ENCODE data around the gene WFIKKN1.

WFIKKN1 gene

GRCh38 chr16:658679-659571 is 28.1 kb downstream of the WFIKKN1 start:
- no peak for DNase-seq

- no peak for DNase-seq
Measured at GRCh38 chr16:659618-660017, 28.8 kb downstream of the WFIKKN1 start.

DNA sequence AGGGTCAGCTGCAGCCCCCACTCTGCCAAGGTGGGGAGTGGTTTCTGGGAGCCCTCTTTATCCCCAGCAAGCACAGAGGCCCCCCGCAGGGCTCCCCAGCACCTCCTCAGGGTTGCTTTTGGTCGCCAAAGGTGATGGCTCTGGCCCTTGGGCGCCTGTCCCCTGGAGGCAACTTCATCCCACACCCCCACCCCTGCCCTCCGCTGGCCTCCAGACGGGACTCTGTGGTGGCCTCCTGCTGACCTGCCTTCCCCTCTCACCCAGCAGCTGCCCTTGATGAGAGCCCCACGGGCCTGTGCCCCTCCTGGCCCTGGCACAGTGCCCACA is 29.3 kb downstream of the WFIKKN1 start:
- DNase-seq, result no peak

DNA sequence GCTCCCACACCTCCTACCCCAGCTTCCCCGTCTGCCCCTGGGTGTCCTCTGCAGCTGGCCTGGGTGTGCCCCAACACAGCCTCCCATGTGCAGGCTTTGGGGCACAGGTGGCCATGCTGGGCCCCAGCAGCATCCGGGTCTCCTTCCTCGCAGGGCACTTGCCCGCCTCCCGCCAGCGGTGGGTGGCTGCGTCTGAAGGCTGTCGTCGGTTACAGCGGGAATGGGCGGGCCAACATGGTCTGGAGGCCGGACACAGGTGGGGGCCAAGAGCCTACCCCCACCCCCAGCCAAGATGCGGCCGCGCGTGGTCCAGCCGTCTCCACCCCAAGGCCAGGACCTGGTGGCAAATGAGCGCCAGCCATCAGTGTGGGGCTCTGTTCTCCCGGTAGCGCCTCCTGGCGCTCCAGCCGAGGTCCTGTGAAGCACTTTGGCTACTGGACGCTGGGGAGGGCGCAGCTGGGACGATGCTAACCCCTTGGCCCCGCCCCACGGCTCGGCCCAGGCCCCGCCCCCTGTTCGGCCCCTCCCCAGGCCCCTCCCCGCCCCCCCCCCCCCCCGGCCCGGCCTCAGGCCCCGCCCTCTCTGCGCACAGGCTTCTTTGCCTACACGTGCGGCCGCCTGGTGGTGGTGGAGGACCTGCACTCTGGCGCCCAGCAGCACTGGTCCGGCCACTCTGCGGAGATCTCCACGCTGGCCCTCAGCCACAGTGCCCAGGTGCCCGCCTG is 29.8 kb downstream of the WFIKKN1 start:
- peak; percentile 61 for DNase-seq

- no peak for DNase-seq
Measured at GRCh38 chr16:661184-661821, 30.5 kb downstream of the WFIKKN1 start.

- DNase-seq, result no peak
Measured at GRCh38 chr16:662095-662494, 31.3 kb downstream of the WFIKKN1 start.

- no peak for DNase-seq
Measured at GRCh38 chr16:662597-662996, 31.8 kb downstream of the WFIKKN1 start.

GRCh38 chr16:666572-666971 is 35.8 kb downstream of the WFIKKN1 start:
- no peak for DNase-seq

GRCh38 chr16:667113-667779 is 36.5 kb downstream of the WFIKKN1 start:
- no peak for DNase-seq

DNA sequence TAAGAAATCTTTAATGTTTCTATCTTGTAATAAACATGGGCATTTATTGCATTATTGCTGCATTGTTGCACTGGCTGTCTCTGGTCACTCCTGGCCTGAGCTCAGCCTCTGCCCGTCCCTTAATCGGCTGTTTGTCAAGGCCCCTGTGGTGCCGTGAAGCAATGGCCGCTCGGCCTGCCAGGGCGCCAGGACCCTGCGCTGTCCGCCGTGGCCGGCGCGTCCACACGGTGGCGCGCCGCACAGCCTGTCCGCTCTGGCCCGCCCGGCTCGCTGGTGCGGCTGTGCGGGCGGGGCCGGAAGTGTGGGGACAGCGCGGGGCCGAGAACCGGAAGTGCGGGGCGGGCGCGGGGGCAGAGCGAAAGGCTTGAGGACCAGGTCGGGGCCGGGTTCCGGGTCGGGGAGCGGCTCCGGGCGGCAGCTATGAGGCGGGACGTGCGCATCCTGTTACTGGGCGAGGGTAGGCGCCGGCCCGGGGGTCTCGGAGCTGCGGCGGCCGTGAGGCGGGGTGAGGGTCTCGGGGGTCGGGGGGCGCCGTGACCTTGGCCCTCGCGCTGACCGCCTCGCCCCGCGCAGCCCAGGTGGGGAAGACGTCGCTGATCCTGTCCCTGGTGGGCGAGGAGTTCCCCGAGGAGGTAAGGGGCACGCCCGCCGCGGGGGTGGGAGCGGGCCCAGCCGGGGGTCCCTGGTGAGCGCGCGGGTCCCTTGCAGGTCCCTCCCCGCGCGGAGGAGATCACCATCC is 37.2 kb downstream of the WFIKKN1 start, which contains the start of gene RHOT2:
Gene RHOT2, plus strand, starts transcription at position 353 of the 739 bp plus-strand sequence. Its CDS starts 68 bp downstream, at position 421.
- peak; percentile 71 for DNase-seq

DNA sequence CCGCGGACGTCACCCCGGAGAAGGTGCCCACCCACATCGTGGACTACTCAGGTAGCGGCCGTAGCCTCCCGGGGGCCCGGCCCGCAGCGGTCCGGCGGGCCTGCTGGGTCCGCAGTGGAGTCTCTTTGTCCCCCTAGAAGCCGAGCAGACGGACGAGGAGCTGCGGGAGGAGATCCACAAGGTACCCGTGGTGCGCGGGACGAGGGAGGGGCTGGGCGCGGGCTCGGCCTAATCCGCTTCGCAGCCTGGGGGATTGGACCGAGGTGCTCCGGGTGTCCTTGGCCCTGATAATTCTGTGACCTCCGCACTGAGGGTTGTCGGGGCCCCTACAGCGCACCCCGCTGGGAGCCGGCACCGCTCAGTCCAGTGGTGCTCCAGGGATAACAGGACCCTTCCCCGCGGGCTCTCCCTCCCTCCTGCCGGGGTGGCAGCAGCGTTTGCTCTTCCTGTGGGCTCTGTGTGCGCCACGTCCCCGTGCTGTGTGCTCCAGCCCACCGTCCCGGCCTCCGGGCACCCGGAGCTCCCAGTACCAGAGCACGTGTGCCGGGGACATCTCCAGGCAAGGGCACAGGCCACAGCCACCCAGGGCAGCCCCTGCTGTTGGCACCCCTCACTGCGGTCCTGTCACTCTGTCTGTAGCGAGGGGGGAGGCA is 37.9 kb downstream of the WFIKKN1 start:
- no peak for DNase-seq

DNA sequence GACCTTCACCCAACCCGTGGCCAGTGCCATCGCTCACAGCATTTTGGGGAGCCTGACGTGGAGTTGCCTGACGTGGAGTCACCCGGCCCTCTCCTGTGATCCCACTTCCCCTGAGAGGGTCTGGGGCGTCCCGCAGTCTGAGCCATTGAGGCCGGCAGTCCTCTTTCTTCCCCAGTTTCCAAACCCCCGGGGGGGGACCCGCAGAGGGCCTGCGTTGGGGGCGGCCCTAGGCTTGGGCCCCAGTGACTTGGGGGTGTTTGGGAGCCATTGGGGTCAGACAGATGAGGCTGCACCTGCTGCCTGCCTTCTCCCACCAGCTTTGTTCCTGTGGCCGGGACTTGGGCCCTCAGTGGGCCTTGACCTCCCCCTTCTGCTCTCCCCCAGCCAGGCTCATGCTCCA is 38.9 kb downstream of the WFIKKN1 start:
- DNase-seq, result no peak

DNA sequence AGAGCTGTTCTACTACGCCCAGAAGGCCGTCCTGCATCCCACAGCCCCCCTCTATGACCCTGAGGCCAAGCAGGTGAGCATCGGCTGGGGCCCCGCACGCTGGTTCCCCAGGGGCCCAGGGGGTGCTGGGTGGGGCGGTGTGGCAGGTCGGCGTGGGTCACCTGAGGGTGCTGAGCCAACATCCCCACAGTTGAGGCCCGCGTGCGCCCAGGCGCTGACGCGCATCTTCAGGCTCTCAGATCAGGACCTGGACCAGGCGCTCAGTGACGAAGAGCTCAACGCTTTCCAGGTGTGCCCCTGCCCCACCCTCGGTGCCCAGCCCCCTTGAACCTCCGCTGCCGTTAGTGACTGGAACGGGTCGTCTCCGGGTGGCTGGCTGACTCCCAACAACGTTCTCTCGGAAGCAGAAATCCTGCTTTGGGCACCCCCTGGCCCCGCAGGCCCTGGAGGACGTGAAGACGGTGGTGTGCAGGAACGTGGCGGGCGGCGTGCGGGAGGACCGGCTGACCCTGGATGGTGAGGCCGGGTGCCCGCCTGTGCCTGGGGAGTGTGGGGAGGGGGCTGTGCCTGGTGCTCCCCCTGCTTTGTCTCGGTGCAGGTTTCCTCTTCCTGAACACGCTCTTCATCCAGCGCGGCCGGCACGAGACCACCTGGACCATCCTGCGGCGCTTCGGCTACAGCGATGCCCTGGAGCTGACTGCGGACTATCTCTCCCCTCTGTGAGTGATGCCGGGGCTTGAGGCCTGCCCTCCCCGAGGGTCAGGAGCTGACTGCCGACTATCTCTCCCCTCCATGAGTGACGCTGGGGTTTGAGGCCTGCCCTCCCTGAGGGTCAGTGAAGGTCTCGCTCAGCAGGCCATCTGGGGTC is 39.9 kb downstream of the WFIKKN1 start:
- no peak for DNase-seq

- no peak for DNase-seq
Measured at GRCh38 chr16:671353-672131, 40.8 kb downstream of the WFIKKN1 start.

DNA sequence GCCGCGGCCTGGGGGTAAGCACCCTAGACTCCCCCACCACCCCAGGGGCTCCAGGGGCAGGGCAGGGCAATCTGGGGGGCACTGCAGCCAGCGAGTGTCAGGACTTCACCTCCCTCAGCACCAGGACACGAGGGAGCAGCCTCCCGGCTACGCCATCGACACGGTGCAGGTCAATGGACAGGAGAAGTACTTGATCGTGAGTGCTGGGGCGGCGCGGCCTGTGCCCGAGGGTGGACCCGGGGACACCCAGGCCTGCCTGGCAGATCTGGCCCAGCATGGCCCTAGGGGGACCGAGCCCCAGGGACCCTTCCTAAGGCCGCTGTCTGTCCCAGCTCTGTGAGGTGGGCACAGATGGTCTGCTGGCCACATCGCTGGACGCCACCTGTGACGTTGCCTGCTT is 41.6 kb downstream of the WFIKKN1 start:
- DNase-seq, result no peak

DNA sequence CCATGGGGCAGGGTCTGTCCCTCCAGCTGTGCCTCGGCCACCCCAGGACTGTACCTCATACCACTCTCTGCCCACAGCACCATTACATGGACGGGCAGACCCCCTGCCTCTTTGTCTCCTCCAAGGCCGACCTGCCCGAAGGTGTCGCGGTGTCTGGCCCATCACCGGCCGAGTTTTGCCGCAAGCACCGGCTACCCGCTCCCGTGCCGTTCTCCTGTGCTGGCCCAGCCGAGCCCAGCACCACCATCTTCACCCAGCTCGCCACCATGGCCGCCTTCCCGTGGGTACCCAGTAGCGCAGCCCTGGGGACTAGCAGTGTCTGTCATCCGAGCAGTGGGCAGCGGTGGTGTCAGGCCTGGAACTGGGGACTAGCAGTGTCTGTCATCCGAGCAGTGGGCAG is 42.1 kb downstream of the WFIKKN1 start:
- DNase-seq, result no peak

GRCh38 chr16:673399-673991 is 42.7 kb downstream of the WFIKKN1 start:
- no peak for DNase-seq

- no peak for DNase-seq
Measured at GRCh38 chr16:674214-674881, 43.6 kb downstream of the WFIKKN1 start.

All from effector CD8-positive, alpha-beta T cell (primary cell).